ENCODE measurements around the gene PAK3. TPM values are rescaled to one million over a fixed set of nuclear protein-coding genes. Genes with fewer than 3 reads are reported as not detected.

The PAK3 gene
- total RNA-seq, 2 experiments from 2014 or later = 0.05 TPM; not detected in 1

DNA sequence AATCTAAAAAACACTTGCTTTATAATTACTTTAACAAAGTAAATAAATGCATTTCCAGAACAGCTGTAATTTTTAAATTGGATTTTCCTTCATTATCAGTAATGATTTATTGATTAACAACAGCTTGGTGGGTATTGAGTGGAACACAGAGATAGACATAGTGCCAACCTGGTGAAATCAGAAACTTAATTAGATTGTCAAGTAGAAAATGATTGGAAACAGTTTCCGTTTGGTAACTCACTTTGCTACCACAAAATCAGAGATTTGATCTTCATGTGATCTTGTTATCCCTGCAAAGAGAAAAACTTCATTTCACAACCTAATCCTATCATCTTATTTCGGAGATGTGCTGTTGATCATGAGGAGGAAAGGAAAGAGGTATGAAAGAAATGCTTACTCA is 103.5 kb downstream of the PAK3 start:
- Mint-ChIP-seq H3K27ac (no peak overlapping the region), H3K9me3 (ENCODE audit: insufficient read depth) (no peaks in the 10 kb centered on the region), H3K4me1 (ENCODE audit: low read depth) (no peaks in the 10 kb centered on the region), H3K27me3 (ENCODE audit: low read depth) (no peaks in the 10 kb centered on the region), H3K4me3 (no peak overlapping the region), H3K36me3 (ENCODE audit: low read depth) (no peaks in the 10 kb centered on the region)
- CTCF ChIA-PET = no interaction called here
- ATAC-seq (no peak), DNase-seq (no peak)
- POLR2A ChIA-PET = no interaction called here

DNA sequence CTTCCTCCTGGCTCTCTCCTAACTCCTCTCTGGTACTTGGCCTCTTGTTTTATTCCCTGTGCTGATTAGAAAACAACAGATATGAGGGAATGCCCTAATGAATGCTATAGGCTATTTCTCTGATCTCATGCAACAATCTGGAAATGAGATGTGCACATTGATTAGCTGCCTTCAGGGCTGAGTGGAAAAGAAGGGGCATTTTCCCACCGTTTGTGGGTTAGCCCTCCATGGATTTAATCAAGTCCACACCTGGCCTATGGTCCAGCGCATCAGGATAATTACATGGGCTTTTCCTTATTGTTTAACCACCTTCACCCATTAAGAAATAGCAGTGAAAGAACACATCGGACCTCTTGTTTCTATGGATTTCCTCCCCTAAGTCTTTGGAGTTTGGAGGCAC is 104.3 kb downstream of the PAK3 start:
- Mint-ChIP-seq H3K4me1 (ENCODE audit: low read depth) (no peaks in the 10 kb centered on the region), H3K27ac (no peak overlapping the region), H3K4me3 (no peak overlapping the region), H3K9me3 (ENCODE audit: insufficient read depth) (no peaks in the 10 kb centered on the region), H3K36me3 (ENCODE audit: low read depth) (no peaks in the 10 kb centered on the region), H3K27me3 (ENCODE audit: low read depth) (no peaks in the 10 kb centered on the region)
- POLR2A ChIA-PET = no interaction called here
- DNase-seq (no peak), ATAC-seq (no peak)
- CTCF ChIA-PET = no interaction called here

DNA sequence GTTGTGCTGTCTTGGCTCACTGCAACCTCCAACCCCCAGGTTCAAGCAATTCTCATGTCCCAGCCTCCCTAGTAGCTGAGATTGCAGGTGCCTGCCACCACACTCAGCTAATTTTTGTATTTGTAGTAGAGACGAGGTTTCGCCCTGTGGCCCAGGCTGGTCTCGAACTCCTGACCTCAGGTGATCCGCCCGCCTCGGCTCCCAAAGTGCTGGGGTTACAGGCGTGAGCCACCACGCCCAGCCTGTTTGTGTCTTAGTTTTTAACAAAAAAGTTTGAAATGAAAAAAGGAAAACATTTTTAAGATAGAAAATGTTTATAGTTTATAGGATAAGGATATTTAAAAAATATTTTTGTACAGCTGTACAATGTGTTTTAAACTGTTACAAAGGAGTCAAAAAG is 111.9 kb downstream of the PAK3 start:
- H3K4me3 Mint-ChIP-seq = no peak overlapping the region
- no peak for ATAC-seq
- ChIA-PET CTCF (no interaction called here), POLR2A (no interaction called here)
- no peaks in the 10 kb centered on the region for H3K36me3 Mint-ChIP-seq (ENCODE audit: low read depth)
- no peaks in the 10 kb centered on the region for H3K9me3 Mint-ChIP-seq (ENCODE audit: insufficient read depth)
- no peaks in the 10 kb centered on the region for H3K4me1 Mint-ChIP-seq (ENCODE audit: low read depth)
- no peak overlapping the region for H3K27ac Mint-ChIP-seq
- no peaks in the 10 kb centered on the region for H3K27me3 Mint-ChIP-seq (ENCODE audit: low read depth)
- no peak for DNase-seq

DNA sequence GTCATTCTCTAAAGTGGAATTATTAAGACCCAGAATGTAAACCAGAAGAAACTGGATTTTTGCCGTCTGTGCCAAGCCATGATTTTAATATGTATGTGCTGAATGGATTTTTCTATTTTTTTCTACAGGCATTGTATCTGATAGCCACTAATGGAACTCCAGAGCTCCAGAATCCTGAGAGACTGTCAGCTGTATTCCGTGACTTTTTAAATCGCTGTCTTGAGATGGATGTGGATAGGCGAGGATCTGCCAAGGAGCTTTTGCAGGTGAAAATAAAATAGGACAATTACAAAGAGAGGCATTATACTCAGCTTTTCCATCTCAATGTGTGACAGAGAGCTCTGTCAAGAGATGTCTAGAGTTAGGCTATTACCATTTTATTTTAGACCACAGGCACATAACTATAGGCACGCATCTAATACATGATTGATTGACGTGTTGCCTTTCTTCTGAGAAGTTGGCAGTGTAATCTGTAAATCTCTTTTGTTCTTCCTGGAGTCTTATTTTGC is 120.4 kb downstream of the PAK3 start:
- no peak for DNase-seq
- CTCF ChIA-PET = no interaction called here
- Mint-ChIP-seq H3K4me1 (ENCODE audit: low read depth) (no peaks in the 10 kb centered on the region), H3K27me3 (ENCODE audit: low read depth) (no peaks in the 10 kb centered on the region), H3K4me3 (no peak overlapping the region), H3K36me3 (ENCODE audit: low read depth) (no peaks in the 10 kb centered on the region), H3K9me3 (ENCODE audit: insufficient read depth) (no peaks in the 10 kb centered on the region), H3K27ac (no peak overlapping the region)
- POLR2A ChIA-PET = no interaction called here
- ATAC-seq = no peak

DNA sequence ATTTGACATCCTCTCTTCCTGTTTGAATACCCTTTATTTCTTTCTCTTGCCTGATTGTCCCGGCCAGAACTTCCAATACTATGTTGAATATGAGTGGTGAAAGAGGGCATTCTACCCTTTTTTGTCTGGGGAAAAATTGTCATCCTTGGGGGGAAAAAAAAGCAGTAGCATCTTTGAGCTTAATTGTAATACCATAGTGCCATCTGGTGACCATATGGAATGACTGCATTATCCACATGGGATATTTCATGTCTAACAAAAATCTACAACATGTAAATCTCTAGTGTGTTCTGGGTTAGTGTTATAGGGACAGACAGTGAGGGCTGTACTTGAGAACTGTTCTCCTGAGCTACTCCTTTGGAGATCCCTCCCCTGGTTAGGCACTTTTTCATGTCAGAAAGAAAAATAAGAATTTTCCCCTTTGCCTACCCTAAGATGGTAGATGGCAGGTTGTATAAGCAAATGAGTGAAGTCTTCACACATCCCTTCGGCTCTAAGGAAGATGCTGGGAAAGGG is 148.3 kb downstream of the PAK3 start:
- no peaks in the 10 kb centered on the region for H3K27me3 Mint-ChIP-seq (ENCODE audit: low read depth)
- DNase-seq (no peak), ATAC-seq (no peak)
- H3K27ac Mint-ChIP-seq = no peak overlapping the region
- no peaks in the 10 kb centered on the region for H3K36me3 Mint-ChIP-seq (ENCODE audit: low read depth)
- ChIA-PET POLR2A (no interaction called here), CTCF (interaction anchor here (0.6 to 1.6 kb wide), 4 partner anchors 144 to 391 kb away, joined by 4 to 8 read pairs (median 4); partner anchors contain the start of gene PAK3)
- no peaks in the 10 kb centered on the region for H3K9me3 Mint-ChIP-seq (ENCODE audit: insufficient read depth)
- H3K4me1 Mint-ChIP-seq (ENCODE audit: low read depth) = no peaks in the 10 kb centered on the region
- H3K4me3 Mint-ChIP-seq = no peak overlapping the region

DNA sequence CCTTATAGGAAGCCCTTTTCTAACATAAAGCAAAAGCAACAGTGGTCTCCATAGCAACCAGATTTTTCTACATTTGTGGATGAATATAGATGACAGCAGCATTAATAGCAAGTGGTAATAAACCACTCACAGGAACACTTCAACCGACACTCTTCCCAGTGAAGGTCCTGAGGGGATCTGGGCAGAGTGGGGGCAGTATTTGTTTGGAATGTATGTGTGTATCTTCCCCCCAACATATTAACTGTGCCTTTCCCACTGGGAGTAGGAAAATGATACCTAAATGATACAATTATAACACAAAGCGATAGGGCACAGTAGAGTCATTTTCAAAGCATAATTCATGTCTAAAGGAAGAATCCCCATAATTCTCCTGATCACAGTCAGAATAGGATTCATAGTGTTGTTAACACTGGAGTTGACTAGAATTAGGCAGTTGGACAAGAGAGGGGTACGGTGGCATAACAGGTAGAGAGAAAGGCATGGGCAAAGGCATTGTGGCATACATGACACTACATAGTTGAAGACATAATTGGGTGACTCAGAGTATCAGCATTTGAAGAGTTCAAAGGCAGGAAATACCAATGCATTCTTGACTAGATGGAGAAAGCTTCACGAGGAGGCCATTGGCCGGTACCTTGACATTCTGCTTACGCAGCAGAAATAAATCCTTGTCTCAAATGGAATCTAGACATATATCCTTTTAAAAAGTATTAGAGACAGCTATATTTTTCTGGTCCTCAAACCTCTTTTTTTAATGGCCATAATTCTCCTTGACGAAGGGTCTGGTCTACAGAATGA is 159.1 kb downstream of the PAK3 start:
- ATAC-seq (no peak), DNase-seq (no peak)
- H3K9me3 Mint-ChIP-seq (ENCODE audit: insufficient read depth) = no peaks in the 10 kb centered on the region
- H3K36me3 Mint-ChIP-seq (ENCODE audit: low read depth) = no peaks in the 10 kb centered on the region
- no peaks in the 10 kb centered on the region for H3K27me3 Mint-ChIP-seq (ENCODE audit: low read depth)
- no peaks in the 10 kb centered on the region for H3K4me1 Mint-ChIP-seq (ENCODE audit: low read depth)
- H3K27ac Mint-ChIP-seq = no peak overlapping the region
- ChIA-PET CTCF (no interaction called here), POLR2A (no interaction called here)
- H3K4me3 Mint-ChIP-seq = no peak overlapping the region

DNA sequence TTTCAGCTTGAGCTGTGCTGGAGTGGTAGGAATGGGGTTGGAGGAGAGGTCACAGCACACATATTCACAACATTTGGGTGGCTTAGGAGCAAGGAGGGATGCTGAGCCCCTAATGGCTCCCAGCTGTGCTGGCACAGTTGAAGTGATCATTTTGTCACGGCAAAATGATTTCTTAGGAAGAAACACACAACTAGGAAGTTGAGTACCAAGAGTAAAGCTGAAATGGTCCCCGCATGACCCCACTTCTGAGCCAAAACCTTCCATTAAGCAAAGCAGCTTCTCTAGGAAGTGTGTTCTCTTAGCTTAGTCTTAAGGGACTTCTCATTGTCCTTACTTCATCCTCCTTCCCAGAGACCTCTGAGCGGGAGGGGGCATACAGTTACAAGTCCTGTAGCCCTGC is 161.7 kb downstream of the PAK3 start:
- ATAC-seq = no peak
- no peaks in the 10 kb centered on the region for H3K27me3 Mint-ChIP-seq (ENCODE audit: low read depth)
- CTCF ChIA-PET = no interaction called here
- DNase-seq = no peak
- no peaks in the 10 kb centered on the region for H3K4me1 Mint-ChIP-seq (ENCODE audit: low read depth)
- no peak overlapping the region for H3K27ac Mint-ChIP-seq
- POLR2A ChIA-PET = no interaction called here
- H3K9me3 Mint-ChIP-seq (ENCODE audit: insufficient read depth) = no peaks in the 10 kb centered on the region
- no peaks in the 10 kb centered on the region for H3K36me3 Mint-ChIP-seq (ENCODE audit: low read depth)
- no peak overlapping the region for H3K4me3 Mint-ChIP-seq

DNA sequence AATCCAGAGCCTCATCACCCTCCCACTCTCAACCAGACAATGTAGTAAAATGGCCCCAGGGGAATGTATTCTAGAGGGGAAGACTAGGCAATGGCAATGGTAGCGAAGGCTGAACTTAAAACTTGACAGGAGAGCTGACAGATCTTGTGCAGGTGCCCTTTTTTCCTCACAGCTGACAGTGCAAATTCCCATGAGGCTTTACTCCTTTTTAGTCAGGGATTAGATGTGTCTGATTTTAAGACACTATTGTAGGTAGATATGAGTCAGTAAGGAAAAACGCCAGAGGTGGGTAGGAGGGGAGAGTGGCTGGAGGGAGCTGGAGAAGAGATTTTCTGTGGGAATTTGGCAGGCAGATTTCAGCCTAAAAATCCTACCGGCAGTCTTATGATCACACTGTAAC is 163.6 kb downstream of the PAK3 start:
- DNase-seq (no peak), ATAC-seq (no peak)
- CTCF ChIA-PET = no interaction called here
- H3K4me1 Mint-ChIP-seq (ENCODE audit: low read depth) = no peaks in the 10 kb centered on the region
- no peak overlapping the region for H3K4me3 Mint-ChIP-seq
- H3K9me3 Mint-ChIP-seq (ENCODE audit: insufficient read depth) = no peaks in the 10 kb centered on the region
- POLR2A ChIA-PET = no interaction called here
- no peaks in the 10 kb centered on the region for H3K36me3 Mint-ChIP-seq (ENCODE audit: low read depth)
- no peaks in the 10 kb centered on the region for H3K27me3 Mint-ChIP-seq (ENCODE audit: low read depth)
- no peak overlapping the region for H3K27ac Mint-ChIP-seq

DNA sequence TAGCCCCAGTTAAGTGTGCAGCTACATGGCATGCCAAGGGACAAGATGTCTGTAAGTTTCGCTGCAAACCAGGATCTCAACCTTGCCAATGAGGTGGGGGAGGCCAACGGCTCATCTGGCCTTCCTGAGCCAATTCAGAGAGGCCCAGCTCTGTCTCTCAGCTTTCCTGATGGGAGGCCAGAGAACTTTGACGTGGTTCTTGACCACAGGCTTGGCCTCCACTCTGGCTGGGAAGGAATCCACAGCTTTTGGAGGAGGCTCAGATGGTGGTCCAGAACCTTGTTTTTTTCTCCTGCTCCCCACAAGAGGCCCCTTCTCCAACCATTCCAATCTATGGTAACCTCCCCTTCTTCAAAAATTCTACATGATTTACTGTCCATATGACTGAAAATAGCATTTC is 164.5 kb downstream of the PAK3 start:
- Mint-ChIP-seq H3K27me3 (ENCODE audit: low read depth) (no peaks in the 10 kb centered on the region), H3K27ac (no peak overlapping the region), H3K4me3 (no peak overlapping the region), H3K36me3 (ENCODE audit: low read depth) (no peaks in the 10 kb centered on the region), H3K9me3 (ENCODE audit: insufficient read depth) (no peaks in the 10 kb centered on the region), H3K4me1 (ENCODE audit: low read depth) (no peaks in the 10 kb centered on the region)
- ATAC-seq (no peak), DNase-seq (no peak)
- POLR2A ChIA-PET = no interaction called here
- CTCF ChIA-PET = no interaction called here

DNA sequence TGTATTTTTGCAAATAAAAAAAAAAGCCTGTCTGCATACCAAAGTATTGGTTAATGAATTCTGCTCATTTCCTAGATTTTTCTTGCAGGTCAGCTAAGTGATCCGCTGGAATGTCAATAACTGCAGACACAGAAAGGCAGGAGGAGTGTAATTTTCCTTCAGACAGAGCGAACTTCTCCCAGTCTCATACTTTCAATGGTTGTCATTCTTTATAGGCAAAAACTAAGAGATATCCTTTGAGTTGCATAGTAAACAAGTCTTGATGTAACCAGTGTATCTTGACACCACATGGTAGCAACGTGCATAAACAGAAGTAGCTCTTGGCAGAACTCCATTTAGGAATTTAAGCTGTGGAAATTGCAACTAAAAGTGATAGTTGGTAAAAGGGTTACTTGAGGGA is 166.1 kb downstream of the PAK3 start:
- no peaks in the 10 kb centered on the region for H3K9me3 Mint-ChIP-seq (ENCODE audit: insufficient read depth)
- ATAC-seq (no peak), DNase-seq (no peak)
- H3K27ac Mint-ChIP-seq = no peak overlapping the region
- H3K27me3 Mint-ChIP-seq (ENCODE audit: low read depth) = no peaks in the 10 kb centered on the region
- H3K4me3 Mint-ChIP-seq = no peak overlapping the region
- ChIA-PET CTCF (no interaction called here), POLR2A (no interaction called here)
- no peaks in the 10 kb centered on the region for H3K4me1 Mint-ChIP-seq (ENCODE audit: low read depth)
- H3K36me3 Mint-ChIP-seq (ENCODE audit: low read depth) = no peaks in the 10 kb centered on the region

DNA sequence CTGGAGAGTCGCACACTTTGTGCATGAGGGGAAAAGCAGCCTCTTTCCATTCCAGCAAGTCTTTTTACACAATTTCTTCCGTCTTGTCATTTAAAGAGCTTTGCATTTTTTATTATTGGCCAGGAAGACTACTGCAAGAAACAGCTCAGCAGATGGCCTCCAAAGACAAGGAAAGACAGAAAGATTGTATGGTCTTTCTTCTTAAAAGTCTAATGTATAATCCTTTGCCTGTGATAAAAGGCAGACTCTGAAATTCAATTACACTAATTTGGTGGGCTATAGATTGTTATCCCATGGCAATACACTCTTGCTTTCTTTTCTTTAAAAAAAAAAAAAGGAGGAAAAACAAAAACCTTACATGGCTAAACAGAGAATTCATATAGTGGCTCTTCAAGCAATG is 168.4 kb downstream of the PAK3 start:
- DNase-seq (no peak), ATAC-seq (no peak)
- Mint-ChIP-seq H3K4me1 (ENCODE audit: low read depth) (no peaks in the 10 kb centered on the region), H3K36me3 (ENCODE audit: low read depth) (no peaks in the 10 kb centered on the region), H3K4me3 (no peak overlapping the region), H3K27me3 (ENCODE audit: low read depth) (no peaks in the 10 kb centered on the region), H3K27ac (no peak overlapping the region), H3K9me3 (ENCODE audit: insufficient read depth) (no peaks in the 10 kb centered on the region)
- POLR2A ChIA-PET = no interaction called here
- CTCF ChIA-PET = no interaction called here

DNA sequence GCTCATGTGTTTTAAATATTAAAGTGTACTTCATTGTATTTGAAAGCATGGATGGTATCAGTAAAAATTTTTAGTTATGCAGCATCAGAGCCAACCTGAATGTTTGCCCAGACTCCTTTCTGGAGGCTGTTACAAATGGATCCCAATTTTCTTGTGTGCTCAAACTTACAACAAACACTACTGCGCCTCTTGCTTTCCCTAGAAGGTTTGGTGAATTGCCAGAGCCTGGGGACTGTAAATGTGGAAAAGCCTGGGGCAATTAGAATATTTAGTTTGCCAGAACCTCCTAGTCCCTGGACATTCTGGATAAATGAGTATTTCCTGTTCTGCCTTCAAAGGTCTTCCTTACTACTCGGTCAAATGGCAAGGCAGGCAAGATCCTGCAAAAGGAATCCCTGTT is 169.5 kb downstream of the PAK3 start:
- Mint-ChIP-seq H3K4me1 (ENCODE audit: low read depth) (no peaks in the 10 kb centered on the region), H3K27me3 (ENCODE audit: low read depth) (no peaks in the 10 kb centered on the region), H3K9me3 (ENCODE audit: insufficient read depth) (no peaks in the 10 kb centered on the region), H3K27ac (no peak overlapping the region), H3K4me3 (no peak overlapping the region), H3K36me3 (ENCODE audit: low read depth) (no peaks in the 10 kb centered on the region)
- DNase-seq = no peak
- CTCF ChIA-PET = no interaction called here
- no peak for ATAC-seq
- POLR2A ChIA-PET = no interaction called here

DNA sequence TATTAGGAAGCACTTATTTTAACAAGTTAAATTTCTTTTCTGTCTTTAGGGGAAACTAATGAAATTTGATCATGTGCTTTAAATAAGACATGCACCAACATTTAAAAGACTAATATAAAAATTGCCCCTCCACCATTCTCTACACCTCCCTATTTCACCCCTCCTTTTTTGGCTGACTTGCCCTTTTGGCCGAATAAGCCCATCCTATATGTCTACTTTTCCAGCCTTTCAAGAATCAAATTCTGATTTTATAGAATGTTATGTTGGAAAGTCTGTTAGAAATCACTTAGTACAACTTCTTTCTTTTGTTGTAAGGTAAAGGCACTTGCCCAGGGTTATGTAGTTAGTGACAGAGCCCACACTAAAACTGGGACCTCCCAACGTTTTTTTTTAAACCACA is 172.5 kb downstream of the PAK3 start:
- Mint-ChIP-seq H3K4me1 (ENCODE audit: low read depth) (no peaks in the 10 kb centered on the region), H3K4me3 (no peak overlapping the region), H3K27me3 (ENCODE audit: low read depth) (no peaks in the 10 kb centered on the region), H3K27ac (no peak overlapping the region), H3K9me3 (ENCODE audit: insufficient read depth) (no peaks in the 10 kb centered on the region), H3K36me3 (ENCODE audit: low read depth) (no peaks in the 10 kb centered on the region)
- POLR2A ChIA-PET = no interaction called here
- ATAC-seq (no peak), DNase-seq (no peak)
- CTCF ChIA-PET = no interaction called here
